Placental epithelial cell (primary cell): ENCODE measurements around the gene BHMT2. TPM values are rescaled to one million over a fixed set of nuclear protein-coding genes. Genes with fewer than 3 reads are reported as not detected.

Experiments used
- total RNA-seq: library from RNA; depleted of rRNA; stranded (reverse); fragments of >200 nt; gene quantifications from 2 replicates; pipeline ENCODE4 v1.2.3, GENCODE V29; 2012

BHMT2 gene, protein sequence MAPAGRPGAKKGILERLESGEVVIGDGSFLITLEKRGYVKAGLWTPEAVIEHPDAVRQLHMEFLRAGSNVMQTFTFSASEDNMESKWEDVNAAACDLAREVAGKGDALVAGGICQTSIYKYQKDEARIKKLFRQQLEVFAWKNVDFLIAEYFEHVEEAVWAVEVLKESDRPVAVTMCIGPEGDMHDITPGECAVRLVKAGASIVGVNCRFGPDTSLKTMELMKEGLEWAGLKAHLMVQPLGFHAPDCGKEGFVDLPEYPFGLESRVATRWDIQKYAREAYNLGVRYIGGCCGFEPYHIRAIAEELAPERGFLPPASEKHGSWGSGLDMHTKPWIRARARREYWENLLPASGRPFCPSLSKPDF
- not detected in 2 replicates for total RNA-seq

DNA sequence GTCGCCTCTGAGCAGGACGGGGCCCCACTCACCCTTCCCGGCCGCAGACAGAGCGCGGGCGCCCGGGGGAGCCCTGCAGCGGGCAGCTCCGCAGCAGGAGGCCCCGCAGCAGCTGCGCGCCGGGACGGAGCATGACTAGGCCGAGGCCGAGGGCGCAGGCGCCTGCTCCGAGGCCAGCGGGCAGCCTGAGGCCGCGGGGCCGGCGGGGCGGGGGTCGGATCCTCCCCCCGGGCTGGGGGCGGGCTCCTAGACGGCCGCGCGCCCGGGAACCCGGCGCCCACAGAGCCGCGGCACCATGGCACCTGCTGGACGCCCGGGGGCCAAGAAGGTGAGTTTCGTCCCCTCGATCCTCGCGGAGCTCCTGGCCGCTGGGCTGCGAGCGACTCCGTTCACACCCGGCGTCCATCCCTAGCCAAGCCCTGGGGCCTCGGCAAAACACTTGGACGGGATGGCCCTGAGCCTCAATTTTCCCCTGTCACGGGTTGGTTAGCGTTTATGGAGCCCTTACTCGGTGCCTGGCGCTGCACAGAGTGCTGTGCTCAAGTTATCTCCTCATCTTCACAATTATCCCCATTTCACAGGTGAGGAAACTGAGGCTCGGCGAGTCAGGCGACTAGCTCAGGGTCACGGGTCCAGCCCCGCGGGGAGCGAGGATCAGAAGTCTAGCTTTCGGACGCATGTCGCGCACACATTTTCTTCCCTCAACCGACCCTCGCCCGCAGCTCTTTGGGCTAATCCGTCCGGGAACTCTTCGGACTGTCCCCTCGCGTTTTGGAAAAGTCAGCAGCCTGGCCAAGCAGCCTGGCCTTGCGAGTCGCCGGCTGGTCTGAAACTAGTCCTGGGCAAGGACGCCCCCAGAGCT, at the start of gene BHMT2, which contains the start of gene DMGDH:
Gene BHMT2, plus strand, starts transcription at position 280 of the 862 bp plus-strand sequence. Its CDS starts 16 bp downstream, at position 296.
Gene DMGDH, minus strand, starts transcription at position 187 of the 862 bp plus-strand sequence. Its CDS starts 54 bp downstream, at position 133.

DNA sequence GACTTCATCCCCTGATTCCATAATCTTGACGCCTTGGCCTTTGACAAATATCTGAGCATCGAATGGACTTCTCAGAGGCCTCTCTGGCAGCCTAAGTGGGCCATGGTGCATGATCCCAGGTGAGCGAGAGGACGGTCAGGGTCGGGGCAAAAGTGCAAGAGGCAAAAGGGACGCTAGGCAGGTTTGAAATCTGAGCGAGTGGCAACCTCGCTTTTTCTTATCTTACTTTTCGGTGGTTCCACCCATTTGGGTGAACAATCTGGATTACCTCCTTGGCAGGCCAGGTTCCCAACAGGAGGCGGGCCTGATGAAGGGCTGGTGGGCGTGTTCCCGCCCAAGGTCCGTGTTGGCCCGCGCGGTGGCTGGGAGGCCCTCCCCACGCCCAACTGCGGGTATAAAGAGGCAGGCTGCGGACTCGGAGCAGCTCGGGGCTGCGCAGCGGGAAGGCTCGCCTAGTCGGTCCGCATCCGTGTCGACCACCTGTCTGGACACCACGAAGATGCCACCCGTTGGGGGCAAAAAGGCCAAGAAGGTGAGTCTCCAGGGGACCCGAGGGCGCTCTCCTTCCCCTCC, 41.9 kb downstream of the BHMT2 start, which contains the start of gene BHMT:
Gene BHMT, plus strand, starts transcription at position 423 of the 573 bp plus-strand sequence. Its CDS starts 77 bp downstream, at position 500.

Other genes starting within 250 kb of the BHMT2 start
- gene ARSB, start 84.5 kb upstream of the BHMT2 start, total RNA-seq, result 5.5 and 26.1 TPM in 2 replicates
- gene DMGDH, start 93 bp upstream of the BHMT2 start, total RNA-seq, result 0.39 TPM in 1 of 2 replicates, not detected in the other
- gene BHMT, start 42.0 kb downstream of the BHMT2 start, total RNA-seq, result not detected in 2 replicates
- gene JMY, start 166.4 kb downstream of the BHMT2 start, total RNA-seq, result 8.4 and 9.4 TPM in 2 replicates